Stomach smooth muscle (tissue), 2 donors: ENCODE data around the gene PSMD5.

Source experiments
- H3K27ac ChIP-seq: one replicate; pipeline ENCODE4 v1.7.0; 2013; ENCODE audit warnings: mild to moderate bottlenecking, low read length, inconsistent platforms
- H3K27me3 ChIP-seq, 2 donors: one replicate each; pipeline ENCODE4 v1.7.0; 2013; ENCODE audit warnings: low read length in 2 of 2; ENCODE audit not compliant: insufficient read depth in 2 of 2, control insufficient read depth in 1 of 2
- H3K36me3 ChIP-seq, 2 donors: one replicate each; pipeline ENCODE4 v1.7.0; 2013; ENCODE audit warnings: low read length in 2 of 2; ENCODE audit not compliant: control insufficient read depth in 2 of 2, insufficient read depth in 2 of 2
- H3K4me1 ChIP-seq: one replicate; pipeline ENCODE4 v1.7.0; 2013; ENCODE audit warnings: low read length; ENCODE audit not compliant: control insufficient read depth, insufficient read depth
- H3K4me3 ChIP-seq, 2 donors: one replicate each; pipeline ENCODE4 v1.7.0; 2013; ENCODE audit warnings: low read length in 2 of 2
- H3K9ac ChIP-seq, 2 donors: one replicate each; pipeline ENCODE4 v1.7.0; 2013; ENCODE audit warnings: low read length in 2 of 2, mild to moderate bottlenecking in 1 of 2
- H3K9me3 ChIP-seq, 2 donors: one replicate each; pipeline ENCODE4 v1.7.0; 2013; ENCODE audit warnings: low read length in 2 of 2; ENCODE audit not compliant: control insufficient read depth in 2 of 2
- donor health status: healthy.
- donor health status: Pancreatic carcinoma.

The PSMD5 gene

GRCh38 chr9:120865809-120866208, 23.1 kb upstream of the PSMD5 start:
- H3K36me3 ChIP-seq = peaks cover 25 to 43% of the 10 kb centered on the region in 2 donors
- no peak overlapping the region for H3K27ac ChIP-seq

GRCh38 chr9:120865176-120865575, 22.5 kb upstream of the PSMD5 start:
- H3K27me3 ChIP-seq = no peaks in the 10 kb centered on the region
- H3K9ac ChIP-seq = no peak overlapping the region
- H3K9me3 ChIP-seq = no peaks in the 10 kb centered on the region
- peaks cover 30 to 47% of the 10 kb centered on the region in 2 donors for H3K36me3 ChIP-seq
- H3K27ac ChIP-seq = no peak overlapping the region
- H3K4me1 ChIP-seq = peaks cover 11% of the 10 kb centered on the region
- no peak overlapping the region for H3K4me3 ChIP-seq

More at GRCh38 chr9:120865809-120866208, 23.1 kb upstream of the PSMD5 start:
- Histone ChIP-seq H3K4me1 (peaks cover 13% of the 10 kb centered on the region), H3K4me3 (no peak overlapping the region), H3K9ac (no peak overlapping the region), H3K27me3 (no peaks in the 10 kb centered on the region), H3K9me3 (no peaks in the 10 kb centered on the region)

- Histone ChIP-seq H3K9ac (no peak overlapping the region), H3K27me3 (no peaks in the 10 kb centered on the region), H3K36me3 (peaks cover 35 to 50% of the 10 kb centered on the region in 2 donors), H3K27ac (no peak overlapping the region), H3K9me3 (no peaks in the 10 kb centered on the region), H3K4me1 (peaks cover 10% of the 10 kb centered on the region), H3K4me3 (no peak overlapping the region)
Observed at GRCh38 chr9:120864719-120865118, 22.0 kb upstream of the PSMD5 start.

- Histone ChIP-seq H3K4me1 (peaks cover 3% of the 10 kb centered on the region), H3K36me3 (peaks cover 37 to 56% of the 10 kb centered on the region in 2 donors)
Observed at GRCh38 chr9:120863833-120864232, 21.1 kb upstream of the PSMD5 start.

DNA sequence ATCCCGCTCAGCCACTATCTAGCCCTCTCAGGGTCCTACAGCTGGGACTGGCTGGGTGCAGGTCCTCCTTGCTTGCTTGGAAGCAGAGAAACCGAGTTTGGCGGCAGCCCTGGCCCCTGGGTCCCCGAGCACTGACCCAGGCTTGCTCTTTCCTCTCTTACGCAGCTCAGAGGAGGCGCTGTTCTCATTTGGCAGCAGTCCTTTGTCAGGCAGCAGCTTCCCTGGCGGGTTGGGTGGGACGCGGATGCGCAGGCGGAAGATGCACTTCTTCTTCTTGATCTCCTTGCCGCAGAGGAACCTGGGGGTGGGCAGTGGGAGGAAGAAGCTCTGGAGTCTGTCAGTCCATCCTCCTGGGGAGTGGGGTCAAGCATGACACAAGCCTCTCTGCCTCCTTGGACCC, 19.7 kb upstream of the PSMD5 start:
- Histone ChIP-seq H3K4me1 (no peaks in the 10 kb centered on the region), H3K4me3 (no peak overlapping the region), H3K27me3 (no peaks in the 10 kb centered on the region), H3K36me3 (peaks cover 40 to 68% of the 10 kb centered on the region in 2 donors), H3K9ac (no peak overlapping the region), H3K27ac (no peak overlapping the region), H3K9me3 (no peaks in the 10 kb centered on the region)

More at GRCh38 chr9:120863833-120864232, 21.1 kb upstream of the PSMD5 start:
- Histone ChIP-seq H3K27me3 (no peaks in the 10 kb centered on the region), H3K9ac (no peak overlapping the region), H3K9me3 (no peaks in the 10 kb centered on the region), H3K27ac (no peak overlapping the region), H3K4me3 (no peak overlapping the region)

- Histone ChIP-seq H3K4me1 (no peaks in the 10 kb centered on the region), H3K9me3 (no peaks in the 10 kb centered on the region), H3K27me3 (no peaks in the 10 kb centered on the region), H3K27ac (no peak overlapping the region), H3K4me3 (no peak overlapping the region), H3K36me3 (peaks cover 44 to 72% of the 10 kb centered on the region in 2 donors), H3K9ac (no peak overlapping the region)
Observed at GRCh38 chr9:120861935-120862334, 19.2 kb upstream of the PSMD5 start.

DNA sequence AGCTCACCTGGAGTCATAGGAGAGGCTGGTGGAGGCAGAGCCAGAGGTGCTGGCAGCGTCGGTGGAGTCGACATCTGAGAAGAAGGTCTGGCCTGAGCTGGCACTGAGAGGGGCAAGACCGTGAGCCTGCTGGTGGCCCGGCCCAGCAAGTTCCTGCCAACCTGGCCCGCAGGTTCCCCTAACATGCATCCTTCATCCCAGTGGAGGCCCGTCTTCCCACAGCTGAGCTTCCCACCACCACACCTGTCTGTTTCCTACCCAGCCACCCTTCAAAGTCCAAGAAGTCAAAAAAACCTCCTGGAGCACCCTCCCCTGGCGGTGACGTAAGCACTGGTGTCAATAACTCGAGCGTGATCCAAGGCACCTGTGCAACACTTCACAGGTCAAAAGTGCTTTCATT, 17.4 kb upstream of the PSMD5 start:
- Histone ChIP-seq H3K36me3 (peaks cover 41 to 62% of the 10 kb centered on the region in 2 donors), H3K4me1 (no peaks in the 10 kb centered on the region), H3K4me3 (no peak overlapping the region), H3K27me3 (no peaks in the 10 kb centered on the region), H3K9me3 (no peaks in the 10 kb centered on the region), H3K27ac (no peak overlapping the region), H3K9ac (no peak overlapping the region)

- Histone ChIP-seq H3K9me3 (no peaks in the 10 kb centered on the region), H3K36me3 (peaks cover 41 to 62% of the 10 kb centered on the region in 2 donors)
Observed at GRCh38 chr9:120859361-120859760, 16.6 kb upstream of the PSMD5 start.

DNA sequence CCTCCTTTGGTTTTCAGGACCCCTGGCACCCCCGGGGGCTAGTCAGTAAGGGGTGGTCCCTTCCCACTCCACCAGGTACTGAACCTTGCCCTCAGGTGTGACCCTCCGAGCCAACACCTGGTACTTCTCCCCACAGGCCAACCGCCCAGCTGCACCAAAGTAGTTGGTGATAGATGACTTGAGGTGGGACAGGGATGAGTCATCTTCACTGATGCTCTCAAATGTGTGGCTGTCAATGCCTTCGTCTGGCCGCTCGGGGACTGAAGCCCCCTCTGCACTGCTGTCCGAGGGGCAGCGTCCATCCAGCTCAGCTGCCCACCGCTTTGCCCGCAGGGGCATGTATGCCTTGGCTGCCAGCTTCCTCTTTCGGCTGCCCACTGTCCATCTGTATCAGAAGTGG, 15.2 kb upstream of the PSMD5 start:
- H3K36me3 ChIP-seq = peaks cover 36 to 55% of the 10 kb centered on the region in 2 donors
- H3K4me3 ChIP-seq = no peak overlapping the region

More at GRCh38 chr9:120859361-120859760, 16.6 kb upstream of the PSMD5 start:
- no peak overlapping the region for H3K4me3 ChIP-seq
- no peak overlapping the region for H3K9ac ChIP-seq
- H3K4me1 ChIP-seq = no peaks in the 10 kb centered on the region
- H3K27me3 ChIP-seq = no peaks in the 10 kb centered on the region
- H3K27ac ChIP-seq = no peak overlapping the region

GRCh38 chr9:120857481-120857880, 14.8 kb upstream of the PSMD5 start:
- Histone ChIP-seq H3K4me1 (no peaks in the 10 kb centered on the region), H3K9ac (no peak overlapping the region), H3K4me3 (no peak overlapping the region), H3K27me3 (no peaks in the 10 kb centered on the region), H3K9me3 (no peaks in the 10 kb centered on the region), H3K27ac (no peak overlapping the region), H3K36me3 (peaks cover 34 to 52% of the 10 kb centered on the region in 2 donors)

More for the DNA sequence above, 15.2 kb upstream of the PSMD5 start:
- Histone ChIP-seq H3K4me1 (no peaks in the 10 kb centered on the region), H3K27ac (no peak overlapping the region), H3K9ac (no peak overlapping the region), H3K9me3 (no peaks in the 10 kb centered on the region), H3K27me3 (no peaks in the 10 kb centered on the region)

- no peaks in the 10 kb centered on the region for H3K27me3 ChIP-seq
- H3K36me3 ChIP-seq = peaks cover 27 to 45% of the 10 kb centered on the region in 2 donors
- no peak overlapping the region for H3K9ac ChIP-seq
- no peaks in the 10 kb centered on the region for H3K9me3 ChIP-seq
- no peak overlapping the region for H3K4me3 ChIP-seq
- H3K27ac ChIP-seq = no peak overlapping the region
- no peaks in the 10 kb centered on the region for H3K4me1 ChIP-seq
Observed at GRCh38 chr9:120856700-120857099, 14.0 kb upstream of the PSMD5 start.
